ENCODE results near the gene IQSEC3. TPM values are rescaled to one million over a fixed set of nuclear protein-coding genes. Genes with fewer than 3 reads are reported as not detected.

The IQSEC3 gene
- total RNA-seq, 1 donor from 2014 or later: 1.1 TPM

DNA sequence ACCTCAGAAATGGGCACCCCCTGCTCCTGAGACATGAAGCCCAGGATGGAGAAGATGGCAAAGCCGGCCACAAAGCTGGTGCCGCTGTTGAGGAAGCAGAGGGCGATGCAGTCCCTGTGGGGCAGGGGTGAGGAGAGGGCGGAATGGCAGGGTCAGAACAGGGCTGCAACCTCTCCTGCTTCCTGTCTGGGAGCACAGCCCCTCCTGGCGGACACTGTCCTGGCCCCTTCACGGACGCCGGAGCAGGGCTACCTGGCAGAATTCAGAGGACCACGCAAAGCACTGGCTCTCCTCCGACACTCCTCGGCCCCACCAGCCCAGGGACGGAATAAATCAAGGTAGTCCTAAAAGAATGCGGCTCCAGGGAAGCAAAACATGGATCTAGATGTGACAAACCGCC is 159.8 kb downstream of the IQSEC3 start:
- no peak for DNase-seq (ENCODE audit: low read depth, low spot score)
- H3K9me3 Mint-ChIP-seq: no peaks in the 10 kb centered on the region
- H3K27me3 Mint-ChIP-seq (ENCODE audit: low read depth): peaks cover 24% of the 10 kb centered on the region

DNA sequence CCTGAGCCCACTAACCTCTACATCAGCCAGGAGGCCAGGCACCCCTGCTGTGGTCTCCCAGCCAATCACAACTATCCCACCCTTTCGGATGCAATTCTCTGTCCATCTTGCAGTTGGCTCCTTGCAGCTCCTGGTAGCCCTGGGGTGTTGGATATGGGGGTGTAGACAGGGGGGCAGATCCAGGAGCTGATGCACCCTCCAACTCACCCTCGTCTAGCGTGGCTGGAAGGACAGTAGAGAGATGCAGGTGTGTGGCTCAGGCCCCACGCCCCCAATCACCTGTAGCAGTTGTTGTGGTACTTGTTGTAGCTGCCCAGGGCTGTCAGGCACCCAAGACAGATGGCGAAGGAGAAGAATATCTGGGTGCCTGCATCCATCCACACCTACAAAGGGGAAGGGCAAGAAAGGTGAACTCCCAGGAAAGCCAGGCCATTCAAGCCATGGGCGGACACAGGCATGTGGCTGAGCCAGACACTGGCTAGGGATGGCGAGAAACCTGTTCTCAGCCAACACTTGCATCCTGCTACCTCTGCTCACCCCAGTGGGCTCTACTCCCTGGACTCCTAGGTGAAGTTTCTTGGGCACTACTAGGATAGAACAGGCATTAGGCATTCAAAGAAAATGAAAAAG is 160.8 kb downstream of the IQSEC3 start:
- TF ChIP-seq, protein P1, sequence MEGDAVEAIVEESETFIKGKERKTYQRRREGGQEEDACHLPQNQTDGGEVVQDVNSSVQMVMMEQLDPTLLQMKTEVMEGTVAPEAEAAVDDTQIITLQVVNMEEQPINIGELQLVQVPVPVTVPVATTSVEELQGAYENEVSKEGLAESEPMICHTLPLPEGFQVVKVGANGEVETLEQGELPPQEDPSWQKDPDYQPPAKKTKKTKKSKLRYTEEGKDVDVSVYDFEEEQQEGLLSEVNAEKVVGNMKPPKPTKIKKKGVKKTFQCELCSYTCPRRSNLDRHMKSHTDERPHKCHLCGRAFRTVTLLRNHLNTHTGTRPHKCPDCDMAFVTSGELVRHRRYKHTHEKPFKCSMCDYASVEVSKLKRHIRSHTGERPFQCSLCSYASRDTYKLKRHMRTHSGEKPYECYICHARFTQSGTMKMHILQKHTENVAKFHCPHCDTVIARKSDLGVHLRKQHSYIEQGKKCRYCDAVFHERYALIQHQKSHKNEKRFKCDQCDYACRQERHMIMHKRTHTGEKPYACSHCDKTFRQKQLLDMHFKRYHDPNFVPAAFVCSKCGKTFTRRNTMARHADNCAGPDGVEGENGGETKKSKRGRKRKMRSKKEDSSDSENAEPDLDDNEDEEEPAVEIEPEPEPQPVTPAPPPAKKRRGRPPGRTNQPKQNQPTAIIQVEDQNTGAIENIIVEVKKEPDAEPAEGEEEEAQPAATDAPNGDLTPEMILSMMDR (conservative IDR thresholded peaks at IDR 0.05): no peak
- Mint-ChIP-seq H3K36me3 (ENCODE audit: low read depth) (no peaks in the 10 kb centered on the region), H3K9me3 (no peaks in the 10 kb centered on the region), H3K4me1 (peaks cover 38% of the 10 kb centered on the region), H3K27ac (ENCODE audit: unreplicated experiment) (no peak overlapping the region), H3K27me3 (ENCODE audit: low read depth) (peaks cover 24% of the 10 kb centered on the region), H3K4me3 (no peak overlapping the region)
- no peak for DNase-seq (ENCODE audit: low read depth, low spot score)

More for the DNA sequence above, 159.8 kb downstream of the IQSEC3 start:
- H3K36me3 Mint-ChIP-seq (ENCODE audit: low read depth): no peaks in the 10 kb centered on the region
- TF ChIP-seq, protein P1 (conservative IDR thresholded peaks at IDR 0.05): no peak
- no peak overlapping the region for H3K4me3 Mint-ChIP-seq
- peaks cover 31% of the 10 kb centered on the region for H3K4me1 Mint-ChIP-seq
- H3K27ac Mint-ChIP-seq (ENCODE audit: unreplicated experiment): no peak overlapping the region

Other genes starting within 250 kb of the IQSEC3 start
- gene SLC6A12, start 147.4 kb downstream of the IQSEC3 start, total RNA-seq: 0.14 and 0.47 TPM in 2 replicates
- 0.27 and 0.30 TPM in 2 replicates for gene SLC6A13, start 196.1 kb downstream of the IQSEC3 start, total RNA-seq